Islet precursor cell (in vitro differentiated cells): Measurements from ENCODE around the gene GABRQ.
"Not testable (repeated sequence)": the region's sequence is repeated elsewhere in the genome, so short reads cannot be mapped to it uniquely, and the experiment has no call there.

Source experiments
- DNase-seq: peaks from one replicate; pipeline ENCODE4 v3.0.0-alpha.2; 2018

GABRQ gene

DNA sequence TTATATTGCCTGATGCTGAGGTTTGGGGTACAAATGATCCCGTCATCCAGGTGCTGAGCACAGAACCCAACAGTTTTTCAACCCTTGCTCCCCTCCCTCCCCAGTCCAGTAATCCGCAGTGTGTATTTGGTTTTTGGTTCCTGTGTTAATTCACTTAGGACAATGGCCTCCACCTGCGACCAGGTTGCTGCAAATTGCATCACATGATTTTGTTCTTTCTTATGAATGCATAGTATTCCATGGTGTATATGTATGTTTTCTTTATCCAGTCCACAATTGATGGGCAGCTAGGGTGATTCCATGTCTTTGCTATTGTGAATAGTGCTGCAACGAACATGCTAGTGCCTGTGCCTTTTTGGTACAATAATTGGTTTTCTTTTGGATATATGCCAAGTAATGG, 25.4 kb downstream of the GABRQ start:
- DNase-seq, result no peak

DNA sequence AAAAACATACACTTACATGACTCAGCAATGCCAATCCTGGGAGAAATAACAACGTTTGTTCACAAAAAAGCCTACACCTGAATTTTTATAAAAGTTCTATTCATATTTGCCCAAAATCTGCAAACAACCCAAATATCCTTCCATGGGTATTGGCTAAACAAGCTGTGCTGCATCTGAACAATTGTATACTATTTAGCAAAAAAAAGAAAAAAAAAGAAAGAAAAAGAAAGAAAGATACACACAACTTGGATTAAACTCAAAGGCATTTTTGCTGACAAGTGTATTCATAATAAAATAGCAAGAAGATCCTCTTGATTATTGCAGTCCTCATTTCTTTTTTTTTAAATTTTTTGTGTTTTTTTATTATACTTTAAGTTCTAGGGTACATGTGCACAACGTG, 36.4 kb downstream of the GABRQ start:
- DNase-seq, result no peak

DNA sequence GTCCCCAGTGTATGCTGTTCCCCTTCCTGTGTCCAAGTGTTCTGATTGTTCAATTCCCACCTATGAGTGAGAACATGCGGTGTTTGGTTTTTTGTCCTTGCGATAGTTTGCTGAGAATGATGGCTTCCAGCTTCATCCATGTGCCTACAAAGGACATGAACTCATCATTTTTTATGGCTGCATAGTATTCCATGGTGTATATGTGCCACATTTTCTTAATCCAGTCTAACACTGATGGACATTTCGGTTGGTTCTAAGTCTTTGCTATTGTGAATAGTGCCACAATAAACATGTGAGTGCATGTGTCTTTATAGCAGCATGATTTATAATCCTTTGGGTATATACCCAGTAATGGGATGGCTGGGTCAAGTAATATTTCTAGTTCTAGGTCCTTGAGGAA, 37.0 kb downstream of the GABRQ start:
- not testable (repeated sequence) for DNase-seq

DNA sequence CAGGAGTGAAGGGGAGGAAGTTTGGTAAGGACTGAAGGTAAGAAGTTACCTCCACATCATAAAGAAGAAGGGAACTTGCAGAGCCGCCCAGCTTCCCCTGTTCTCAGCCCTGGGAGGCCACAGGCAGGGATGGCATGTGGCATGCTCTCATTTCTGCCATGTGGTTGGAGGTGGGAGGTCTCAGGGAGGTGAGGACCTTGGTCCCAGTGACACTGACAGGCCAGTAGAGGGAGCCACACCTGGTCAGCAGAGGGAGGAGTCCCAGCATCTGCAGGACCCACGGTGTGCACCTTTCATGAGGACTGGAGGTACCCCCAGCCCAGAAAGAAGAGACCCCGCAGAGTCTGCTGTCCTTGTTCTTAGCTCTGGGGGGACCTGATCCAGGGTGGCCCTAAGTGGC, 43.3 kb downstream of the GABRQ start:
- DNase-seq, result not testable (repeated sequence)

DNA sequence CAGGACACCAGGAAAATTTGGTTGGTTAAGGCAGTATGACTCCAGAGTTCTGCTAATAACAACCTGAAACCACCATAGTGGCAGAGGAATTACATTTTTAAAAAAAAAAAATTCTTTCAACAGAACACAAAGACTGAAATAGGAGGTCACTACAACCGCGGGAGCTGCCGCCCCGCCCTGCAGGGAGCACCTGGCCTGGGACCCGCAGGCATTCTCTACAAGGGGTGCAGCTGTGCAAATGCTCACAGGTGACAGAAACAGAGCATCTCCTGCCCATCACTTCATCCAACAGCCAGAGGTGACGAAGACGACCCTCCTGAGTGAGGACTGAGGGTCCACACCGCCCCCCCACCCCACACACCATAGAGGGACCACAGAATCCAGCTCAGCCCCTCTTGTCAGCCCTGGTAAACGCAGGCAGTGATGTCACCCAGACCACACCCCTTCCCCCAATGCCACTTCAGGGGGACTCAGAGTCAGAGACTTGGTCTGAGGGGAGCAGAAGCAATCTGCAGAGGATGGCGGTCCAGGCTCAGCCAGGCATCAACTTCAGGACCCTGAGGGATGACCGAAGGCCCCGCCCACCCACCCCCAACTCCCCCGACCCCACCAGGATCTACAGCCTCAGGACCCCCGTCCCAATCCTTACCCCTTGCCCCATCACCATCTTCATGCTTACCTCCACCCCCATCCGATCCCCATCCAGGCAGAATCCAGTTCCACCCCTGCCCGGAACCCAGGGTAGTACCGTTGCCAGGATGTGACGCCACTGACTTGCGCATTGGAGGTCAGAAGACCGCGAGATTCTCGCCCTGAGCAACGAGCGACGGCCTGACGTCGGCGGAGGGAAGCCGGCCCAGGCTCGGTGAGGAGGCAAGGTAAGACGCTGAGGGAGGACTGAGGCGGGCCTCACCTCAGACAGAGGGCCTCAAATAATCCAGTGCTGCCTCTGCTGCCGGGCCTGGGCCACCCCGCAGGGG, 60.5 kb downstream of the GABRQ start, which contains the start of gene MAGEA3:
Gene MAGEA3 (plus strand): TSS at position 843 of the 980 bp plus-strand sequence. CDS start 2,039 bp downstream, outside the sequence.
- DNase-seq, result not testable (repeated sequence)

DNA sequence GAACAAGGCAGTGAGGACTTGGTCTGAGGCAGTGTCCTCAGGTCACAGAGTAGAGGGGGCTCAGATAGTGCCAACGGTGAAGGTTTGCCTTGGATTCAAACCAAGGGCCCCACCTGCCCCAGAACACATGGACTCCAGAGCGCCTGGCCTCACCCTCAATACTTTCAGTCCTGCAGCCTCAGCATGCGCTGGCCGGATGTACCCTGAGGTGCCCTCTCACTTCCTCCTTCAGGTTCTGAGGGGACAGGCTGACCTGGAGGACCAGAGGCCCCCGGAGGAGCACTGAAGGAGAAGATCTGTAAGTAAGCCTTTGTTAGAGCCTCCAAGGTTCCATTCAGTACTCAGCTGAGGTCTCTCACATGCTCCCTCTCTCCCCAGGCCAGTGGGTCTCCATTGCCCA, 62.7 kb downstream of the GABRQ start:
- peak; percentile 12 for DNase-seq

DNA sequence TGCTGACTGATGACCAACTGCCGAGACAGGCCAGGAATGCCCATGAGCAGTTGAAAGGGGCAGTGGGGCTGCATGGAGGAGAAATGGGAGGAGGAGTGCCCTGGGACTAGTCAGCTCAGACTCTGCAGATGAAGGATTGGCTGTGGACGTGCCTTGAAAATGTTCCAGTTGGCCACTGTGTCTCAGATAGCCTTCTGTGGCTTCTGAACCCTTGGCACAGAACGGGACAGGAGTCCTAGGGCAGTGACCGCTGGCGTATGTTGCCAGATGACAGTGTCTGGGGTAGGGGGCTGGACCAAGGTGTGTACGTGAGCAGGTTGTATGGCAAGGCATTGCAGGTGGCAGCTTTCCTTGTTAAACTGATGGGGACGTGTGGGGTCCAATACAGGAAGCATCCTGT, 68.8 kb downstream of the GABRQ start:
- DNase-seq, result not testable (repeated sequence)
